Activated CD8-positive, alpha-beta memory T cell treated with anti-CD3 and anti-CD28 coated beads, Interleukin-2, amount 10 ng/mL, durations not matched to agents 7 days and 5 days (primary cell): ENCODE data around the gene GOLGA6L9. TPM values are rescaled to one million over a fixed set of nuclear protein-coding genes. Genes with fewer than 3 reads are reported as not detected.
"Not testable (repeated sequence)": the region's sequence is repeated elsewhere in the genome, so short reads cannot be mapped to it uniquely, and the experiment has no call there.

Experiments
- ATAC-seq: fragments of 150-1000 bp; cut with Tn5 transposase; one replicate; pipeline ENCODE4 v1.10.0; 2021; ENCODE audit warnings: moderate library complexity
- CTCF ChIA-PET: fragments of 350-600 bp; sonication (Branson Sonifier 250); formaldehyde crosslinking; loops from one replicate; lab custom pipeline; 2021; ENCODE audit warnings: antibody characterized with exemption; lab: Charles Lee
- DNase-seq: peaks from one replicate; pipeline ENCODE4 v3.0.0-alpha.2; 2020
- H3K27ac Mint-ChIP-seq: one replicate; pipeline ENCODE4 v1.8.0; 2021; ENCODE audit warnings: mild to moderate bottlenecking, mixed read lengths
- H3K27me3 Mint-ChIP-seq: one replicate; pipeline ENCODE4 v1.8.0; 2021; ENCODE audit warnings: mixed read lengths
- H3K36me3 Mint-ChIP-seq: one replicate; pipeline ENCODE4 v1.8.0; 2021; ENCODE audit warnings: mild to moderate bottlenecking, mixed read lengths
- H3K4me1 Mint-ChIP-seq: one replicate; pipeline ENCODE4 v1.8.0; 2021; ENCODE audit warnings: mixed read lengths
- H3K4me3 Mint-ChIP-seq: one replicate; pipeline ENCODE4 v1.8.0; 2021; ENCODE audit warnings: mild to moderate bottlenecking, moderate library complexity, mixed read lengths
- H3K9me3 Mint-ChIP-seq: one replicate; pipeline ENCODE4 v1.8.0; 2022; ENCODE audit warnings: low read depth, mixed read lengths
- total RNA-seq, 2 experiments: library from RNA; stranded (reverse); gene quantifications; one replicate each; pipeline ENCODE4 v1.2.3, GENCODE V29; 2021

GOLGA6L9 gene
- total RNA-seq, 2 experiments from 2014 or later = 1.1 to 2.9 TPM

GRCh38 chr15:82410306-82410705, 19.3 kb upstream of the GOLGA6L9 start:
- H3K27me3 Mint-ChIP-seq, H3K36me3 Mint-ChIP-seq, DNase-seq, H3K4me1 Mint-ChIP-seq, H3K4me3 Mint-ChIP-seq, H3K9me3 Mint-ChIP-seq, ATAC-seq, H3K27ac Mint-ChIP-seq, CTCF ChIA-PET: not testable (repeated sequence)

DNA sequence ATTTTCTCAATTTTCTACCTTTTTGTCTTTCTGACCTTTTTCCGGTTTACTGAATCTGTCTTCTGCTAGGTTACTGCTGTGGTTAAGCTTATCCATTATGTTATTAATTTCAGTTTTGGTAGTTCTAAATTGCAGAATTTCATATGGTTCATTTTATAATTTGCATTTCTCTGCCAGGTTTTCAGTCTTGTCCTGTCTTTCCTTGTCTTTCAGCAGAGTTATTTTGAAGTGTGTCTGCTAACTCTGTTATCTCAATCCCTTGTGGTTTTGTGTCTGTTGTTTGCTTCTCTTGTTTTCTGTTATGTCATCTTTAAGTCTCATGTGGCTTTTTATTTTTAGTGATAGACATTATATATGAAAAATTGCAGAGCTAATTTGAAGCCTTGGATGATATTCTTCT, 18.0 kb upstream of the GOLGA6L9 start:
- H3K27ac Mint-ChIP-seq, CTCF ChIA-PET, H3K36me3 Mint-ChIP-seq, H3K4me1 Mint-ChIP-seq, H3K4me3 Mint-ChIP-seq, H3K9me3 Mint-ChIP-seq, H3K27me3 Mint-ChIP-seq, DNase-seq, ATAC-seq: not testable (repeated sequence)

- H3K36me3 Mint-ChIP-seq, DNase-seq, CTCF ChIA-PET, H3K9me3 Mint-ChIP-seq, H3K4me3 Mint-ChIP-seq, H3K27ac Mint-ChIP-seq, ATAC-seq, H3K27me3 Mint-ChIP-seq, H3K4me1 Mint-ChIP-seq: not testable (repeated sequence)
Measured at GRCh38 chr15:82414525-82415191, 15.0 kb upstream of the GOLGA6L9 start.

DNA sequence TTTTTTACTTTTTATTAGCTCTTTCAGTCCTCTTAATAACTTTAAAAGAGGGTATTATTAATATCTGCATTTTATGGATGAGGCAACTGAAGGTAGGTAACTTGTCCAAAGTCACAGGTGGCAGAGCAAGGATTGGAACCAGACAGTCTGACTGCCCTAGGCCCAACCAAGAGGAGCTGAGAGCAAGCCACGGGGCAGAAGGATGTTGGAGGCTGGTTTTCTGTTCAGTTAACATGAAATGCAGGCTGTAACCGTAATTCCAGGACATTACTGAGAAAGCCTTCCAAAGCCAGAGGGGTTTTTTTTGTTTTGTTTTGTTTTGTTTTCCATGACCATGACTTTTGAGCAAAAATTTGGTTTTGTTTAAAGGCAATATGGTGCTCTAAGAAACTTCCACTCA, 9.1 kb upstream of the GOLGA6L9 start:
- H3K4me3 Mint-ChIP-seq, DNase-seq, CTCF ChIA-PET, H3K4me1 Mint-ChIP-seq, H3K27me3 Mint-ChIP-seq, H3K36me3 Mint-ChIP-seq, H3K9me3 Mint-ChIP-seq: not testable (repeated sequence)
- peak overlapping the region; percentile 32 for H3K27ac Mint-ChIP-seq
- peak; percentile 30 for ATAC-seq

DNA sequence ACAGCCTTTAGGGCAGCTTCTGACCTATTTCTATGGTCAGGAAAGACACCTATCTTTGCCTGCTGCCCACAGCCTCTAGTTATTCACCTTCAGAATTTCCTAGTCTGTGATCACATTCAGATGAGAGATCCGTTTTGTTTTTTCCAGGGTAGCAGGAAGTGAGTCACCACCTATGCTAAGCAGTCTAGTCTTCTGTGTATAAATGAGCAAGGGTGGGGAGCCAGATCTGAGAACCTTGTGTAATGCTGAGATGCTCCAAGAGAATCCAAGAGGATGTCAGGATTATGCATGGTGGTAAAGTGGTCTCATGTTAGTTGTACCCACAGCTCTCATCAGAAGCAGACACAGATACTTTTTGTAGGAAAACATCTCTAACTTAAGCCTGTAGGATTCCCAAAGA, 8.7 kb upstream of the GOLGA6L9 start:
- DNase-seq, H3K9me3 Mint-ChIP-seq, H3K4me1 Mint-ChIP-seq, H3K4me3 Mint-ChIP-seq, CTCF ChIA-PET, H3K27me3 Mint-ChIP-seq, H3K36me3 Mint-ChIP-seq, H3K27ac Mint-ChIP-seq: not testable (repeated sequence)
- peak; percentile 66 for ATAC-seq

- DNase-seq, CTCF ChIA-PET, ATAC-seq, H3K4me1 Mint-ChIP-seq, H3K4me3 Mint-ChIP-seq, H3K27me3 Mint-ChIP-seq, H3K27ac Mint-ChIP-seq, H3K9me3 Mint-ChIP-seq, H3K36me3 Mint-ChIP-seq: not testable (repeated sequence)
Measured at GRCh38 chr15:82427117-82427516, 2.5 kb upstream of the GOLGA6L9 start.

GRCh38 chr15:82445420-82445819, 15.8 kb downstream of the GOLGA6L9 start:
- CTCF ChIA-PET, H3K4me3 Mint-ChIP-seq, ATAC-seq, H3K27me3 Mint-ChIP-seq, H3K27ac Mint-ChIP-seq, H3K9me3 Mint-ChIP-seq, H3K4me1 Mint-ChIP-seq, H3K36me3 Mint-ChIP-seq: not testable (repeated sequence)
- peak; percentile 42 for DNase-seq

DNA sequence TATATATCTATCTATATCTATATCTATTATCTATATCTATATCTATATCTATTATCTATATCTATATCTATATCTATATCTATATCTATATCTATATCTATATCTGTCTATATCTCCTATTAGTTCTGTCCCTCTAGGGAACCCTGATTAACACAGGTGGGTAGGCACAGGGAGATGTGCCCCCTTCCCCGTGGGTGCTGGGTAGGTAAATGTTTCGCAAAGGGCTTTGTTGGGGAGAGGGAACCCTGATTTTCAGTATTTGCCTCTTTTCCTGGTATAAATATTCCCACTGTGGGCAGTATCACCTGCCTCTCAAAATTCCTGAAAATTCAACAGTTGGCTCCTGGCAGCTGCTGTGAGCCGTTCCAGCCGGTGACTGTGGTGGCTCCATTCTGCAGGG, 27.7 kb downstream of the GOLGA6L9 start:
- H3K9me3 Mint-ChIP-seq, ATAC-seq, CTCF ChIA-PET, H3K4me3 Mint-ChIP-seq, H3K27me3 Mint-ChIP-seq, H3K4me1 Mint-ChIP-seq, DNase-seq, H3K27ac Mint-ChIP-seq, H3K36me3 Mint-ChIP-seq: not testable (repeated sequence)

GRCh38 chr15:82465629-82466028, 36.0 kb downstream of the GOLGA6L9 start:
- H3K4me1 Mint-ChIP-seq, H3K27me3 Mint-ChIP-seq, ATAC-seq, H3K9me3 Mint-ChIP-seq, H3K36me3 Mint-ChIP-seq, H3K4me3 Mint-ChIP-seq, CTCF ChIA-PET, DNase-seq, H3K27ac Mint-ChIP-seq: not testable (repeated sequence)

DNA sequence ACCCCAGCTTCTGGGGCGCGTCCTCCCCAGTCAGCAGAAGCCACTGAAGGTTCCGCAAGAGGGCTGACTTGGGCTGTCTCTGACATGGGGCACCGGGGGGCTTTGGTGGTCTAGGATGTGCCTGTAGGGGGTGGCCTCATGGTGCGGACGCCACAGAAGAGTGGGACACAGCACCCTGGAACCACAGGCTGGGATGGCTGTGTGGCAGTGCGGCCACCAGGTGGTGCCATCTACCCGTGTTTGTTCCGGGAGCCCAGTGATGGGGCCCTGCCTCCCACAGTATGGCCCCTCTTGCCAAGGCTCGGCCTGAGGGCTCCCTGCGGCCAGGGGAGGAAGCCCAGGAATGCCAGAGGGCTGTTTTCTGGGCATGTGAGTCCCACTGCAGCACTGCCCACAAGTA, 38.6 kb downstream of the GOLGA6L9 start:
- H3K4me3 Mint-ChIP-seq, H3K4me1 Mint-ChIP-seq, H3K36me3 Mint-ChIP-seq, CTCF ChIA-PET, H3K27me3 Mint-ChIP-seq, H3K27ac Mint-ChIP-seq, DNase-seq, H3K9me3 Mint-ChIP-seq: not testable (repeated sequence)
- ATAC-seq = peak; percentile 98

- H3K27ac Mint-ChIP-seq, H3K4me3 Mint-ChIP-seq, CTCF ChIA-PET, H3K27me3 Mint-ChIP-seq, H3K9me3 Mint-ChIP-seq, H3K4me1 Mint-ChIP-seq, DNase-seq, ATAC-seq, H3K36me3 Mint-ChIP-seq: not testable (repeated sequence)
Measured at GRCh38 chr15:82469381-82469780, 39.8 kb downstream of the GOLGA6L9 start.

DNA sequence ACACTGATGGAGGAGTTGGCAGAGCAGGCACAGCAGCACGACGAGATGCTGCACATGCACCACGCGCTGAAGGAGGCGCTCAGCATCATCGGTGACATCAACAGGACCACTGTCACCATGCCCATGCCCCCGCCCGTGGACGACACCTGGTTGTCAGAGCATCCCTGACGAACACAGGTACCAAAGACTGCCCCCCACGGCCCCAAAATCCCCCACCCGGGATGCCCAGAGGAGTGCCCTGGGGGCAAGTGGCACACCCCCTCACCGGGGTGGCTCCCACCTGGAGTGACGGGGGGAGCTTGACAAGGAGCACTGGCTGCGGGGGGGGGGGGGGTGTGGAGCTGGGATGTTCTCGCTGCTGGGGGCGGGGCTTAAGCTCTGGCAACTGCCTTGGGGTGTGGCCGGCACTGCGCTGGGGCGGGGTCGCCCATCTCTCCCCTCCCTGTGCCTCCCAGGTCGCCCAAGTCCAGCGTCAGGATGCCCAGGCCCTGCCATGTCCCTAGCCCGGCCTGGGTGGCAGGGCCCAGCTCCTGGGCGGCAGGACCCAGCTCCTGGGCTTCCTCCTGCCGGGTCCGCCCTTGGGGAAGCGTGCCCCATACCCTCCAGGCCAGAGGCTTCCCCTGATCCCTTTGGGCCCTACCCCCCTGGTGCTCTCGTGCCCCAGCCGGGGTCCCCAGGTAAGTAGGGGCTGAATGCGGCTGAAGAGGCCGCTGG, 42.8 kb downstream of the GOLGA6L9 start:
- H3K4me1 Mint-ChIP-seq, H3K9me3 Mint-ChIP-seq: not testable (repeated sequence)

DNA sequence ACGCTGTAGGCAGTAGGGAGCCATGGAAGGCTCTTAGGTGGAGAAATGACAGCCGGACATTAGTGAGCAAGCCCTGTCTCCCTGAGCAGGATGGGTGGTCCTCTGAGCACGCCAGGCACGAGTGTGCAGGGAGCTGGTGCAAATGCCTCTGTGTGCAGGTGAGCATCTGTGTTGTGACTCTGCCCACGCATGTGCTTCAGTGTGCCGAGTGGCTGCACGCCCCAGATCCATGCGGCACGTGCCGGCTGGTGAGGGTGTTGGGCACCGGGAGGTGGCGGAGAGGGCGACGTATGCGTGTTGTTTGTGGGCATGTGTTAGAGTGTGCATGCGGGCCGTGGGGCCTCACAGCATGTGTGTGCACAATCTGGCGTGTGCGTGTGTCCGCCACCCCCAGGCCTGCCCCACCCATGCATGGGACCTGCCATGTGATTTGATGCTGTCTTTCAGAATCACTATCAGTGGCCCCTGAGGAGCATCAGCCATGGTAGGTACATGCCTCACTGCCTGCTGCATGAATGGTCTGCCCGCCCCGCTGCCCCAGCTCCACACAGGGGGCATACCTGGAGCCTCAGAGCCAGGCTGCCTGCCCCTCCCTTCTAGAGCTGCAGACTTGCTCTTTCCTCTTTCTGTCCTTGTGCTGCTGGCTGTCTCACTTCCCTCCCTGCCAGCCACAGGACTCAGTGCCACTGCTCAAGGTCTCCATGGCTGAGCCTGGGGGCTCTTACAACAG, 45.1 kb downstream of the GOLGA6L9 start:
- CTCF ChIA-PET, H3K27me3 Mint-ChIP-seq, H3K9me3 Mint-ChIP-seq, H3K4me3 Mint-ChIP-seq, H3K4me1 Mint-ChIP-seq, ATAC-seq, DNase-seq, H3K36me3 Mint-ChIP-seq, H3K27ac Mint-ChIP-seq: not testable (repeated sequence)

More for the DNA sequence above, 42.8 kb downstream of the GOLGA6L9 start:
- CTCF ChIA-PET, H3K4me3 Mint-ChIP-seq, H3K27ac Mint-ChIP-seq, H3K27me3 Mint-ChIP-seq, ATAC-seq, H3K36me3 Mint-ChIP-seq, DNase-seq: not testable (repeated sequence)
